Right renal cortex interstitium (tissue), 3 donors: ENCODE data around the gene IZUMO1. TPM values are rescaled to one million over a fixed set of nuclear protein-coding genes. Genes with fewer than 3 reads are reported as not detected.
"Not testable (repeated sequence)": the region's sequence is repeated elsewhere in the genome, so short reads cannot be mapped to it uniquely, and the experiment has no call there.

Source experiments
- DNase-seq, 3 donors: peaks; one replicate each; pipeline ENCODE4 v3.0.0-alpha.2; 2013; ENCODE audit warnings: low read depth in 3 of 3, low spot score in 2 of 3
- polyA plus RNA-seq, 3 donors: library from polyadenylated mRNA; unstranded; fragments of 120-200 nt; gene quantifications; one replicate each; pipeline ENCODE4 v1.2.1, GENCODE V29; 2013; ENCODE audit not compliant: insufficient read length in 3 of 3

IZUMO1 gene
- under 1 TPM in 2 of 3 donors, not detected in 1; 0.18 to 0.40 TPM for polyA plus RNA-seq

DNA sequence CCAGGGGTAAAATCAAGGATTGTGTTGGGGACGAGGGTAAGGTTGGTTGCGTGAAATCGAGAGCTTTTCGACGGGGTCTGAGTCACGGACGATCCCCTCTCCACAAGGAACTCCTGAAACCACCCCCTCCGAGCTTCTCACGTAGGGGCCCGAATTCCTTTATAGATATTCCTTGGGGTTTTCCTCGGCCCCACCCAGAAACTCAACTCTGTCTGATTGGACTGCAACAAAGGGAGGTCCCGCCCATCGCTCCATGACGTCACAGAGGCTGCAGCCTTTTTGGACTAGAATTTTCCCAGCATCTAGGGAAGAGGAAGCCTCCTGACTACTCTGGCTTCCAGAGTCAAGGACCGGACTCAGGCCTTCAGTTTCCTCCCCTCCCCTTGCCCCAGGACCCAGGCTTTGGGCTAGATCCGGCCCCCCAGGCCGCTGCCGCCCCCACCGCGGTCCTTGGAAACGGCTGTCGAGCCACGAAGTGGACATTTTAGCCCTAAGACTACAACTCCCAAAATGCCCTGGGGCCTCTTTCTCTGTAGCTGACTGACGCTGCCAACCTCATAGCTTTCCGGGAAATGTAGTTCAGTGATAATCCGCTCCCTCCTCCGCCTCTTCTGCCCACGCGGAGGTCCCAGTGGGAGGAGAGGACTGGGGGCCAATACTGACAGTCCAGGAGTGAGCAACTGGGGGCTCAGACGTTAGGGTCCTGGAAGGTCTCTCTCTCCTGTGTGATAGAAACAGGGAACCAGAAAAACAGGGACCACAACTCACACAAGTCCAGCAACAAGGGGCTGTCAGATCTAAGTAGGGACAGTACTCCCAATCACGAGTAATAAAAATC lies at the start of gene IZUMO1:
IZUMO1 (minus strand) TSS at position 172 of the 838 bp plus-strand sequence. CDS start 1,050 bp downstream, outside the sequence.
- DNase-seq = peak; percentile 76 to 88 (median 87)

DNA sequence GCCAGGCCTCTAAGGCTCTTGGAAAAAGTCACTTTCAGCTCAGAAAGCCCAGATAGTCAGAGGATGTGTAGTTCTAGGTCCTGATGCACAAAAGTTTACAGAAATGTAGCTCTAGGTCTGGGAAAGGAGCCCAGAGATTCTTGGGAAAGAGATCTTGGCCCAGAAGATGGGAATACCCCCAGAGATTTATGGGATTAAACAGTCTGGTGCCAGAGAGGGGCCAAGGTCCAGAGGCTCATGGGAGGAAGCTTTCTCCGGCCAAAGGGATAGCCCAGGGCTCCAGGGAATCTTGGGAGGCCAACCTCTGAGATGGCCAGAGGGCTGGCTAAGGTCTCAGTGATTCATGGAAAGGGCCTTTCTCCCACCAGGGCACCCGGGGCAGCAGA lies 49.0 kb upstream of the IZUMO1 start:
- DNase-seq = no peak

GRCh38 chr19:48795055-48795684 lies 48.5 kb upstream of the IZUMO1 start:
- peak; percentile 86 to 91 (median 90) for DNase-seq

GRCh38 chr19:48794291-48794690 lies 47.6 kb upstream of the IZUMO1 start:
- DNase-seq = no peak

GRCh38 chr19:48793271-48793670 lies 46.6 kb upstream of the IZUMO1 start:
- DNase-seq = no peak

DNA sequence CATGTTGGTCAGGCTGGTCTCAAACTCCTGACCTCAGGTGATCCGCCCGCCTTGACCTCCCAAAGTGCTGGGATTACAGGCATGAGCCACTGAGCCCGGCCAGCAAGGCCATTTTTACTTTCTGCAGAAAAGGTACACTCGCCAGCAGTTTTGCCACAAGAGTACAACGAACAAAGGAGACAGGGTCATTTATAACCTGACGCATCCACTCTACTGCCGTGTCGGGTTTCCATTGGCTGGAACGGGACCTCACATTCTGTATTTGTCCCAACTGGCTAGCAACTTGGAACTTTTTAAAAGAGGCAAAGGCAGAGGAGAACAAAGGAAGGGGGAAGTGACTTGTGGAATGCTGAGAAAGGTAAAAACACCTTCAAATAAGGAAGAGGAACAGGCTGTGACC lies 40.6 kb upstream of the IZUMO1 start:
- not testable (repeated sequence) for DNase-seq

- DNase-seq = not testable (repeated sequence)
Observed at GRCh38 chr19:48786422-48786821, 39.7 kb upstream of the IZUMO1 start.

DNA sequence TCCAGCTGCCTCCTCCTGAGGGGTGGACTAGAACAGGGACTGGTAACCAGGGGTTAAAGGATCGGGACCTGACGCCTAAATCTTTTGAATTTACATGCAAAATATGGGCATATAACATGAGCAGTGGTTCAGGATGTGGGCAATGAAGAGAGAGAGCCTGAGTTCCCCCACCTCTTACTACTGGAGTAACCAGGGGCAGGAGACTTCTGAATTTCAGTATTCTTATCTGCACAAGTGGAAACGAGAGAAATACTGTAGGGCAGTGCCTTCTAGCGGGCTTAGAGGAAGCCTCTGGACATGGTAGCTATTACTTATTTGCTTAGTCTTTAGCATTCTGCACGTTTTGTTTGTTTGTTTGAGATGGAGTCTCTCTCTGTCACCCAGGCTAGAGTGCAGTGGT lies 37.8 kb upstream of the IZUMO1 start:
- DNase-seq = no peak

DNA sequence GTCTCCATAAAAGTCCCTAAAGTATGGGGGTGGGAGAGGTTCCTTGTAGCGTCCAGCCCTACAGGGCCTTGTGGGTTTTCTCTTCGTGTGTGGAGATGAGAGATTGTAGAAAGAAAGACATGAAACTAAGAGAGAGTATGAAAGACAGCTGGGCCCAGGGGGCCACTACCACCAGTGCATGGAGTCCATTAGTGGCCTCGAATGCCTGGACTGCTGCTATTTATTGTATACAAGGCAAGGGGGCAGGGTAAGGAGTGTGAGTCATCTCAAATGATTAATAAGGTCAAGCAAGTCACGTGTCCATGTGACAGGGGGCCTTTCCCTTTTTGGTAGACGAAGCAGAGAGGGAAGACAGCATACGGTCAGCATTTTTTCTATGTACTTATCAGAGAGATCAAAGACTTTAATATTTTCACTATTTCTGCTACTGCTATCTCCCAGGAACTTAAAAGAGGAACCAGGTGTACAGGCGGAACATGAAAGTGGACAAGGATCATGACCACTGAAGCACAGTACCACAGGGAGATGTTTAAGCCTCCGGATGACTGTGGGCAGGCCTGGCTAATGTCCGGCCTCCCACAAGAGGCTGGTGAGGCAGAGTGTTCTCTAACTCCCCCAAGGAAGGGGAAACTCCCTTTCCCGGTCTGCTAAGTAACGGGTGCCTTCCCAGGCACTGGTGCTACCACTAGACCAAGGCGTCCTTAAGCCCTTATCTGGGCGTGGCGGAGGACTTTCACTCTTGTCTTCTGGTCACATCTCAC lies 34.1 kb upstream of the IZUMO1 start:
- DNase-seq = no peak

DNA sequence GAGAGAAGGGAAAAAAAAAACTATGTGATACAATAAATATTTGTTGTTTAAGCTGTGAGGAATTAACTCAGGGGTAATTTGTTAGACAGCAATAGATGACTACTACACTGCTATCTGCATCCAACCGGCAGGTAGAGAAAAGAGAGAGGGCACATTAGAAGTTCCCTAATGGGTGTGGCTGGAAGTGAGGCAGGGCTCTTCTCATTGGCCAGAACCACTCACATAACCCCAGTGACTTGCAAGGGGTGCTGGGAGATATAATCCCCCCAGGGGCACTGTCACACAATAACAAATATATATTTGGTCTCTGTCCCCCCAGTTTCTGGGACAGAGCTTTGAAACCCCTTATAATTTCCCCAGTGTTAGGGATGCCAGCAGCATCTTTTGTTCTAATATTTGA lies 32.9 kb upstream of the IZUMO1 start:
- DNase-seq = no peak

DNA sequence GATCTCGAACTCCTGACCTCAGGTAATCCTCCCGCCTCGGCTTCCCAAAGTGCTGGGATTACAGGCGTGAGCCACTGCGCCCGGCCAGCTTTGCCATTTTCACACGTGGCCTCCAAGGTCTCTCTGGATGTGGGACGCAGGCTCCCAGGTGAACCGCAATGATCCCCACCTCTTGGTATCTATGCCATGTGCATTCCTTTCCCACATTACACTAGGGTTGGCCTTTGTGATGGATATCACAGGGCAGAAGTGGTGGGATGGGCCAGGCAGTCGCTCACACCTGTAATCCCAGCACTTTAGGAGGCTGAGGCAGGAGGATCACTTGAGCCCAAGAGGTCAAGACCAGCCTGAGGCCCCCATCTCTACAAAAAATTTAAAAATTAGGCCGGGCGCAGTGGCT lies 31.0 kb upstream of the IZUMO1 start:
- no peak for DNase-seq

DNA sequence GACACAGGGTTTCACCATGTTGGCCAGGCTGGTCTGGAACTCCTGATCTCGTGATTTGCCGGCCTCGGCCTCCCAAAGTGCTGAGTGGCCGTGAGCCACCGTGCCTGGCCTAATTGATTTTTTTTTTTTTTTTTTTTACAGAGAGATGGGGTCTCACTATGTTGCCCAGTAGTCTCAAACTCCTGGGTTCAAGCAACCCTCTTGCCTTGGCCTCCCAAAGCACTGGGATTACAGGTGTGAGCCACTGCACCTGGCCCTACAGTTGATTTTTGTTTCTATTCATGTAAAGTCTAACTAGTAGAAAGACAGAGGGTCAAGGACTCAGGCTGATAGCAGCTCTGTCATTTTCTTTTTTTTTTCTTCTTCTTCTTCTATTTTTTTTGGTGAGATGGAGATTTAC lies 30.4 kb upstream of the IZUMO1 start:
- DNase-seq = no peak

DNA sequence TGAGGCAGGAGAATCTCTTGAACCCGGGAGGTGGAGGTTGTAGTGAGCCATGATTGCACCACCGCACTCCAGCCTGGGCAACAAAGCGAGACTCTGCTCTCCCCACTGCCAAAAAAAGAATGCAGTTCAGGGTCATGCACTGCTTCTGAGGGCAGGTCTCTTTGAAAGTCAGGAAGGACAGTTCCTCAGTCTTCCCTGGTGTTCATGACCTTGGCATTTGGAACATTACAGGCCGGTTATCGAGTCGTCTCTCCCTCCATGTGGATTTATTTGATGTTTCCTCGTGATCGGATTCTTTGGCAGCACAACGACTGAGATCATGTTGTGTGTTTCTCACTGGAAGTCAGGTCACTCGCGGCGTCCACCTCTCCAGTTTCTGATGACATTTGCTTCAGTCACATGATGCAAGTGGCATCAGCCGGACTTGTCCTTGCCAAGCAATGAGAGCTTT lies 25.8 kb upstream of the IZUMO1 start:
- DNase-seq = no peak

DNA sequence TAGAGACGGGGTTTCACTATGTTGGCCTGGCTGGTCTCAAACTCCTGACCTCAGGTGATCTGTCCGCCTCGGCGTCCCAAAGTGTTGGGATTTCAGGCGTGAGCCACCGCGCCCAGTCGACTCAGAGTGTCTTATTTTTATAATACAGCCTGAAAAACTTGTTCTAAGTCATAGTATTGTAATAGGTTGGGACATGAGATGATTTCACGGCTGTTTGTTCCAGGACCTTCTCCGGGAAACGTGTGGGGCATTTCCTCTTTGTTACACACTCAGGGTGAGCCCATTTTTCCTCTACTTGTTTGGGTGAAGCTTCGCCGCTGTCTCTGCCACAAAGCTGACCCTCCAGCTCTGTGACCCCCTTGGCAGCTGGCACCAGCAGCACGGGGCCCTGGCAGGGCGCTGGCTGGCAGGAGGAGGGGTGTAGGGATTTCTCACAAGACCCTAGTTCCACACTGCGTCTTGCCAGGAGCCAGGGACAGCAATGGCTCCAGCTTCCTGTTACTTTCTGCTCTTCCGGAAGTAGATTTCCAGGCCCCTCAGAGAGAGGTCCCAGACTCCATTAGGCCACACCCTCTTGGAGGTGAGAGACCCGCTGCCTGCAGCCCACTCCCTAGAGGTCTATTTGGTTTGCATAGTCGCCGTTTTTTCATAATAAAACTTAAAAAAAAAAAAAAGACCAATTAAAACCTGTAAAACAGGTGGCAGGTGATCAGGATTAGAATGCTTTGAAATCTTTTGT lies 24.2 kb upstream of the IZUMO1 start:
- no peak for DNase-seq

DNA sequence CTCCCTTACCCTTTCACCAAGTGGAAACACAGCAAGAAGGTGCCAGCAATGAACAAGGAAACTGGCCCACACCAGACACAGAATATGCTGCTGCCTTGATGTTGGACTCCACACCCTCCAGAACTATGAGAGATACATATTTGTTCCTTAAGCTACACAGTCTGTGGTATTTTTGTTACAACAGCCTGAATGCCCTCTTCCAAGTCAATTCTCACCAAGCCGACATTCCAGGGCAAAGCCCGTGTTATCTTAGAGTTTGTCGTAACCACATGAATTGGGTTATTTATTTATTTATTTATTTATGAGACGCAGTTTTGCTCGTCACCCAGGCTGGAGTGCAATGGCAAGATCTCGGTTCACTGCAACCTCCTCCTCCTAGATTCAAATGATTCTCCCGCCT lies 23.6 kb upstream of the IZUMO1 start:
- DNase-seq = no peak

- no peak for DNase-seq
Observed at GRCh38 chr19:48768994-48769713, 22.4 kb upstream of the IZUMO1 start.

GRCh38 chr19:48768171-48768753 lies 21.6 kb upstream of the IZUMO1 start:
- not testable (repeated sequence) for DNase-seq

DNA sequence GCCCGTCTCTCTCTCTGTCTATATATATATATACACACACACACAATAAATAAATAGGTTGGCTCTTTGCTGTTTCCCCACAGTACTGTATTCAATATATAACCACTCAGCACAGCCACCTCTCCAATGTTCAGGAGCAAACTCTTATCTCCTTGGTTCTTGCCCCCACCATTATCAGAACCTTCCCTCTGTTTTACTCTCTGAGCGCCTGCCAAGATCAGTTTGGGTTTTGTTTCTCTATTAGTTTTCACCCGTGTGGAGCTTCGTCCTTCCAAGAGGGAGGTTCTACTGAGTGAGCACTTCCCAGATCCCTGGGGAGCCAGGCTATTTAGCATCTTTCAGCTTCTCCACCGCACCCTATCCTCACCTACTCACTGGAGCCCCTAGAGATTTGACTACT lies 19.1 kb upstream of the IZUMO1 start:
- not testable (repeated sequence) for DNase-seq

DNA sequence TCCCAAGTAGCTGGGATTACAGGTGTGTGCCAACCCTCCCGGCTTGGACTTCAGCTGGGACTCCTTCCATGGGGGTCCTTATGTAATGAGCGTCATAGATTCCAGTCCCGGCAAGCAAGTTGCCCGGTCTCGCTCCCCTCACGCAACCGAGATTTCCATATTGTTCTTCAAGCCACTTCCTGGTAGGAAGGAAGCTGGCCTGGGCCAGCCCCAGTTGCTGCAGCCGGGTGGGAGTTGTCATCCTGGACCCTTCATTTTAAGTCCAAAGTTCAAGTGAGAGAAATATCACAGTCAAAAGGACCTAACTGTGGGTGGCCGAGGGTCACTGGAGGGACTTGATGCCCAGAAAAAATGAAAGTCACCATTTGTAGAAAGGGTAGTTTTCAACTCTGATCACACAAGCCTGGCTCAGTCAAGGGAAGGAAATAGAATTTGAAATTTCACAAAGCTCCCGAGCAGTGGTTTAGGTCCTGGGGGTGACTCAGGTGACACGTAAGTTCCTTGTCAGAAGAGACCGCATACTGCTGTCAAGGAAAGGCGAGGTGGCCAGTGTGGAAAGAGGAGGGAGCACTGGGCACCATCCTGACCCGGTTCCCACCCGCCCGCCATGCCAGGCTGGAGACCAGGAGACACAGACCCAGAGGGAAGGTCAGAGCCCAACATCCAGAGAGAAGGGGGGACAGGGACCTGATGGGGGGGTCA lies 13.9 kb upstream of the IZUMO1 start:
- no peak for DNase-seq
